NCI-H128 (cell line): Measurements from ENCODE around the gene CLDN22.

Source experiments
- DNase-seq: peaks from one replicate; lab custom pipeline; 2025; ENCODE audit not compliant: unreplicated experiment; lab: John Stamatoyannopoulos, UW

CLDN22 gene

DNA sequence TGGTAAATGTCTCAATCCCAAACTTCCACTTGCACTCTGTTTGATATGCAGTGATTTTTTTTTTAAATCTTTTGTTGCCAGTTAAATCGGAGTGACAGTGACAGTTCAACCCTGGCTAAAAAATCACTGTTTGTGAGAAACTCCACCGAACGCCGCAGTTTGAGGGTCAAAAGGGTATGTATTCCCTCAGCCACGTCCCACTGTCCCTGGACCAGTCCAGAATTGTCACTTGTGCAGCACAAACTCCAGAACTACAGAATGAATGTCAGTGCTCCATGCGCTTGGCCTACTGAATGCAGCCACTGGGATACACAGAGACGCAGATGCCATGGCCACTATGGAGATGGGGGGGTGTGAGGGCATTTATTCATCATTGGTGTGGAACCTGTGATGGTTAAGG, 34.2 kb downstream of the CLDN22 start:
- DNase-seq = no peak

DNA sequence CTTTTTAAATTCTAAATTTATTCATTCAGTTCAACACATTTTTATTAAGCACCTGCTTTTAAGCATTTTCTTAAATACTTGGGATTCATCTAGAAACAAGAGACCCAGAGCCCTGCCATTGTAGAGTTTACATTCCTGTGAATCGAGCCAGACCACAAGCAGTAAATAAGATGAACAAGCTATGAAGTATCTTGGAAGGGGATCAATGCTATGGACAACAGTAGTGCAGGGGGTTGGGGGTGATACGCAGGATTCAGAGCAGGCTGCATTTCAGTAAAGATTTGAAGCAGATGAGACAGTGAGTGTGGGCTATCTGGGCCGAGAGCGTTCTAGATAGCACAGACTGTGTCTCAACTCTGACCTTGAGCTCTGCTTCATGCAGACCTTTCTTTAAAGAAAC, 35.1 kb downstream of the CLDN22 start:
- no peak for DNase-seq

DNA sequence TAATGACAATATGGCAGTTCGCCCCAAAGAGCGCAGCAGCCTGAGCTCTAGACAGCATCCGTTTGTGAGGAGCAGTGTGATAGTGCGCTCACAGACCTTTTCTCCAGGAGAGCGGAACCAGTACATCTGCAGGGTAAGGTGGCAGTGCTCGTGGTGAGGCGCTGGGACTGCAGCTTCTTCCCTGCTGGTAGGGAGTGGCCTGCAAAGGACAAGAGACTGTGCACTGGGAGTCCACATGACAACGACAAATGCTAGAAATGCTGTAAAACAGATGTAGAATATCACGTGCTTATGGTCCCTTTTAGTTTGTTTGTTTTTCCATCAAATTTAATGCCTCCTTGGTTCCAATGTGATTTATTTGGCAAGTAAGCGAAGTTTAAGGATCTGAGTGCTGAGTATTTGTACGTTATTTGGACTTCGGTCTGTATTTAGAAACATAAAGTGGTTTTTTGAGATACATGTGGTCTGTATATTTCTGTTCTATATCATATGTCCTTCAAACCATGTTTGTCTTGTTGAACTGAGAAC, 35.8 kb downstream of the CLDN22 start:
- DNase-seq = no peak

DNA sequence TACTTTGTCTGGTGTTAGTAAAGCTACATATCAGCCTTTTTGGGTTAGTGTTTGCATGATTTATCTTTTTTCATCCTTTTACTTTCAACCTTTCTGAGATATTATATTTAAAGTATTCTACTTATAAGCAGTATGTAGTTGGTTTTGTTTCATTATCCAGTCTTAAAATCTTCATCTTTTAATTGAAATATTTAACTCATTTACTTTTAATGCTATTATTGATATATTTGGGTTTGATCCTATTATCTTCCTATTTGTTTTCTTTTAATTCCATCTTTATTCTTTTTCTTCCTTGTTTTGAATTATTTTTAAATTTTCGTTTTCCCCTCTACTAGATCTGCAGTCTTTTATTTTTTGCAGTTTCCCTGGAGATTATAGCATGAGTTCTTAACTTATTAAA, 44.0 kb downstream of the CLDN22 start:
- no peak for DNase-seq

DNA sequence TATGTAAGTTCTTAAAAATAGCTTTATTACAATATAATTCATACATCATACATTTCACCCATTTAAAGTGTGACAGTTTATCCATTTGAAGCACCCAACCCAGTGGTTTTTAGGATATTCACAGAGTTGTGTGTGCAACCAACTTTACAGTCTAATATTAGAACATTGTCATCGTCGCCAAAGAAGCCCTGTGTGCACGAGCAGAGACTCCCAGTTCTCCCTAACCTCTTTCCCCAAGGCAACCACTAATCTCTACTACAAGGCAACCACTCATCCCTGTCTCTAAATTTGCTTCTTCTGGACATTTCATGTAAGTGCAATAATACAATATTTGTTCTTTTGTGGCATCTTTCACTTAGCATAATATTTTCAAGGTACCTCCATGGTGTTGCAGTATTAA, 47.7 kb downstream of the CLDN22 start:
- no peak for DNase-seq

DNA sequence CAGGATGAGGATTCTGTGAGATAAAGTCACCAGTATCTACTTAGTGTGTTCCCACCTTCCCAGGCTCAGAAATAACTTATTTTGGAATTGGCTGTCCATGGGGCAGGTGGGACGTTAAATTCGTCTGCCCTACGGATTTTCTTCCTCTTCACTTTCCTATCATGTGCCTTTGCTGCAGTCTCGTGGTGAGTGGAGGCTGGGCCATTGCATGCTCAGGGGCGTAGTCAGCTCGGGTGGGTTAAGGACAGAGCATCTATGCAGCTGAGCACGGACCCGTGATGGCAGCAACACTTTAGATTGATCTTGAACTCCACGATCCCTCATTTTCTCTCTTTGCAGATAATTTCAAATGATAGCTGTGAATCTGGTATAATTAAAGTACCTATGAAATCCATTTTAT, 51.5 kb downstream of the CLDN22 start:
- DNase-seq = no peak
